IPS DF 19.7 (cell line): ENCODE measurements around the gene COBLL1.
A peak's percentile ranks its signal among the peaks of the same experiment; 100 is the strongest.
"Not testable (repeated sequence)": the region's sequence is repeated elsewhere in the genome, so short reads cannot be mapped to it uniquely, and the experiment has no call there.

Source experiments
- DNase-seq: peaks from one replicate; pipeline ENCODE4 v3.0.0-alpha.2; 2013; ENCODE audit warnings: low read depth, low spot score

Gene COBLL1

GRCh38 chr2:164841719-164842623, at the start of gene COBLL1:
TSS of gene COBLL1 (minus strand) at chr2:164841823. CDS start at chr2:164841196, 627 bp downstream.
- peak; percentile 54 for DNase-seq

- no peak for DNase-seq
These were observed 48.9 kb upstream of the COBLL1 start for GRCh38 chr2:164890544-164890943.

GRCh38 chr2:164888592-164888991, 47.0 kb upstream of the COBLL1 start:
- DNase-seq: no peak

GRCh38 chr2:164887434-164888144, 46.0 kb upstream of the COBLL1 start:
- no peak for DNase-seq

- no peak for DNase-seq
These were observed 40.7 kb upstream of the COBLL1 start for GRCh38 chr2:164882276-164882675.

- no peak for DNase-seq
These were observed 39.9 kb upstream of the COBLL1 start for GRCh38 chr2:164881524-164881923.

GRCh38 chr2:164879901-164880535, 38.4 kb upstream of the COBLL1 start:
- no peak for DNase-seq

- DNase-seq: no peak
These were observed 36.3 kb upstream of the COBLL1 start for GRCh38 chr2:164877927-164878326.

- DNase-seq: no peak
These were observed 35.5 kb upstream of the COBLL1 start for GRCh38 chr2:164877169-164877568.

GRCh38 chr2:164875334-164876205, 33.9 kb upstream of the COBLL1 start:
- DNase-seq: no peak

- no peak for DNase-seq
These were observed 31.7 kb upstream of the COBLL1 start for GRCh38 chr2:164873210-164873908.

- no peak for DNase-seq
These were observed 29.8 kb upstream of the COBLL1 start for GRCh38 chr2:164871404-164871803.

GRCh38 chr2:164869420-164869772, 27.8 kb upstream of the COBLL1 start:
- no peak for DNase-seq

GRCh38 chr2:164868563-164869419, 27.2 kb upstream of the COBLL1 start:
- DNase-seq: no peak

GRCh38 chr2:164867779-164868397, 26.3 kb upstream of the COBLL1 start:
- DNase-seq: no peak

- not testable (repeated sequence) for DNase-seq
These were observed 24.8 kb upstream of the COBLL1 start for GRCh38 chr2:164866381-164866780.

GRCh38 chr2:164860694-164861042, 19.0 kb upstream of the COBLL1 start:
- DNase-seq: no peak

- DNase-seq: not testable (repeated sequence)
These were observed 18.5 kb upstream of the COBLL1 start for GRCh38 chr2:164859906-164860693.
